GM19372 (cell line): ENCODE data around the gene AHI1.
A peak's percentile ranks its signal among the peaks of the same experiment; 100 is the strongest.
"Not testable (repeated sequence)": the region's sequence is repeated elsewhere in the genome, so short reads cannot be mapped to it uniquely, and the experiment has no call there.

Experiments
- ATAC-seq: cut with Tn5 transposase; IDR thresholded peaks from one replicate; pipeline ENCODE4 v1.9.1; 2021; ENCODE audit warnings: mild to moderate bottlenecking, low read depth, moderate library complexity; ENCODE audit not compliant: unreplicated experiment

Gene AHI1

GRCh38 chr6:135402311-135402710 lies 95.2 kb downstream of the AHI1 start:
- no peak for ATAC-seq

DNA sequence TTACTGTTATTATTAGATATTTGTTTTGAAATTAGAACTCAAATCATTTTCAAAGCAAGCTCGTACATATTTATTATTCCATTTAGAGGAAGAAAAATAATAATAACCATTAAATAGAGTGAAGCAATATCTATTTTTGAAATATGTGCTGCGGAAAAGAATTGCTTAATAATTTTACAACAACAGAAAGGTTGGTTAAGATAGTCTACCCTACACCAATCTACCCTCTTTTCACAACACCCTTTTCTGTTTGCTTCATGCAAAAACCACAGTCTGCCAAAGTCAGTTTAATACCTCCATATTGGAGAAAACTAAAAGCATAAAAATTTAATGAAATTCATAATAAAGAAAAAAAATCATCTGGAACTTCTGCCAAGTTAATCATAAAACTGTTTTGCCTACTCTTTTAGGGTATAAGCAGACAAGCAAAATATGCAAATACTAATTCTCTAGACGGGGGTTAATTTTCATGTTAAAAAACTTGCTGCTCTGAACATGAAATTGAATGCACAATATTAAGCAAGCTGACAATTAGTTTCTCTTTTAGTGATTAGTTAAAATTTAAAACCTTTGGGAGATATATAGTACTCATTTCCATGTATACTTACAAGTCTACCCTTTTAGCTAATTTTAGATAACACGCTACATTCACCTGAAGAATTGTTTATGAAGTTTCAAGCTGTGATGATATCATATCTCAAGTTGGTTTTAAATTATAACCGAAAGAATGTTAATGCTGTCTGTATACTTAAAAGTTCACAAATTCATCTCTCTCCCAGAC lies 100.2 kb downstream of the AHI1 start:
- no peak for ATAC-seq

DNA sequence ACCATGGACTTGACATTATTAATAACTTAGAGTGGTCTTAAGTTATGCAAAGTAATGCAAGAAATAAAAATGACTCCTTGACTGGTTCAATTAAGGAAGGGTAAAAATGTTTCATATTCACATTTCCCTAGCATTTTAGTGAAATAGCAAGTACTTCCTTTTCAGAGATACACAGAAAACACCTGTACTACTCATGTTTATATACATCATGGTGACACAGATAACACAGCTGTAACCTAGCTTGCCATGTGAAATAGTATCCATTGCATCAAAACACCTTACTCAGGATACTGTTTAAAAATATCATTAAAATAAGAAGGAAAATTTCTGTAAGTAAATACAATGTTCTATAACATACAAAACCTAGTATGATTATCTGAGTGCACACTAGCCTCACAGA lies 102.4 kb downstream of the AHI1 start:
- ATAC-seq = no peak

- ATAC-seq = no peak
Observed at GRCh38 chr6:135393289-135393688, 104.3 kb downstream of the AHI1 start.

- ATAC-seq = no peak
Observed at GRCh38 chr6:135390458-135390857, 107.1 kb downstream of the AHI1 start.

- ATAC-seq = no peak
Observed at GRCh38 chr6:135385299-135385698, 112.2 kb downstream of the AHI1 start.

DNA sequence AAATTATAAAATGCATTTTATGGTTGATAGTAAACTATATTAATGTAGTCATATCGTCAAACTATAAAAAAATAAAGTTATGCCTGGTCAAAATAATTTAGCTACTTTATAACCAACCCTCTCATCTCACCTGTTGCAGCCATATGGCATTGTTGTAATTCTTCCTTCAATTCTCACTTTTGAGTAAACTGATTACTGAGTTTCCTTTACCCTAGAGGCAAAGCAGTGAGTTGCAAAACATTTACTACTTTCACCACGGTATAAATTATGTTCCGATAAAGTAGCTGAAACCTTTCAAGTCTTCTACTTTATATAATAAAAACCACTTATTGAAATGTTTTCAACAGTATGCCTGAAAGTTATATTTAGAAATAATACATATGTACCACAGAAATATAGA lies 113.8 kb downstream of the AHI1 start:
- no peak for ATAC-seq

DNA sequence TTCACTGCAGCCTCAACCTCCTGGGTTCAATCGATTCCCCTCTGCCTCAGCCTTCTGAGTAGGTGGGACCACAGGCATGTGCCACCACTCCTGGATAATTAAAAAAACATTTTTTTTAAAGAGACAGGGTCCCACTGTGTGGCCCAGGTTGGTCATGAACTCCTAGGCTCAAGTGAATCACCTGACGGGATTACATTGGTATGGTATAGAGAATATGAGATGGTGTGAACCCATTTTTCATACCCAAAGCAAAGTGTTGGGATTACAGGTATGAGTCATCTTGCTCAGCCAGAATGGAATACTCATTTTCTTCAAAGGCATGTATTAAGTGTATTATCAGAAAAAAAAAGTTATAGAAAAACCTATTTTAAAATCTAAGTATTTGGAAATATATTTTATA lies 114.2 kb downstream of the AHI1 start:
- no peak for ATAC-seq

DNA sequence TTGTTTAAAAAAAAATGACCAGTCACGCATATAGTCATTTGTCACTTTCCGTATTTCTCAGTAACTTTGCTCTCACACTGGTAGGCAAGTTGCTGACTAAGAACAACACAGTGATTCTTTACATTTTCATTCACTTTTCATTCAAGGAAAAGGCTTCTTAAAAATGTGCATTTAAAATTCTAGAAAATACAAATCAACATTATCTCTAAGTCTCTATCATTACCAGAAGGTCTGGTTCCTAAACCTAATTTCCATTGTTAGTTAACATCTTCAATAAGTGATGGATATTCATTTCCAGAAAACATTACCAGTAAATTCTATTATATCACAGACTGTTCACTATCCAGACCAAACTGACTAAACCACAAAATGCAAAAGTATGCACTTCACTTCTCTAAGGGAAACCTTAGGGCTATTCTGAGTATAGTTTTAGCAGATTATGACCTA lies 115.3 kb downstream of the AHI1 start:
- peak; percentile 57 for ATAC-seq

- no peak for ATAC-seq
Observed at GRCh38 chr6:135380793-135381192, 116.7 kb downstream of the AHI1 start.

GRCh38 chr6:135379647-135380046 lies 117.9 kb downstream of the AHI1 start:
- ATAC-seq = no peak

DNA sequence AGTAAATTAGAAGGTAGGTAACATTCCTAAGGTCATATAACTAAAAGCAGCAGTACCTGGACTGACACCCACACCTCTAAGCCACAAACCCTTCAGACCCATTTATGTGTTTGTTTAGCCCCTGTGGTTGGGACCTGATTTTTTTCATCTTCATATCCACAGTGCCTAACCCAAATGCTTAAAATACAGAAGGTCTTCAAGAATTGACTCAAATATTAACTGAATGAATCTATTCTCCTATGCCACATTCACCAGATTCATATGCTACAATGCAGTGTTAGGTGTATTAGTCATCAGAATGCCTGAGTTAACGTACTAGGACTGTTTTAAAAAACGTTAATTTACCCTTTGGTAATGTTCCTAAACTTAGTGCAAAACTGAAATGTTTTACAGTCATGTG lies 124.8 kb downstream of the AHI1 start:
- ATAC-seq = no peak

- not testable (repeated sequence) for ATAC-seq
Observed at GRCh38 chr6:135363622-135364021, 133.9 kb downstream of the AHI1 start.

DNA sequence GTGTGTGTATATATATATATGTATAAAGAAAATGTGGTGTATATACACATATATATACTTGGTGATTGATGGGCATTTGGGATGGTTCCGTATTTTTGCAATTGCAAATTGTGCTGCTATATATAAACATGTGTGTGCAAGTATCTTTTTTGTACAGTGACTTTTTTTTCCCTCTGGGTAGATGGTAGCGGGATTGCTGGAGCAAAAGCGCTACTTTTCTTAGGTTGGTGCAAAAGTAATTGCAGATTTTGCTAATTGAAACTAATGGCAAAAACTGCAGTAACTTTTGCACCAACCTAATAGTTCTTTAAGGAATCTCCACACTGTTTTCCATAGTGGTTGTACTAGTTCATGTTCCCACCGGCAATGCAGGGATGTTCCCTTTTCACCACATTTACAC lies 135.4 kb downstream of the AHI1 start:
- ATAC-seq = no peak

- ATAC-seq = no peak
Observed at GRCh38 chr6:135360222-135360621, 137.3 kb downstream of the AHI1 start.

- ATAC-seq = no peak
Observed at GRCh38 chr6:135358985-135359384, 138.6 kb downstream of the AHI1 start.

- ATAC-seq = no peak
Observed at GRCh38 chr6:135358251-135358821, 139.2 kb downstream of the AHI1 start.

DNA sequence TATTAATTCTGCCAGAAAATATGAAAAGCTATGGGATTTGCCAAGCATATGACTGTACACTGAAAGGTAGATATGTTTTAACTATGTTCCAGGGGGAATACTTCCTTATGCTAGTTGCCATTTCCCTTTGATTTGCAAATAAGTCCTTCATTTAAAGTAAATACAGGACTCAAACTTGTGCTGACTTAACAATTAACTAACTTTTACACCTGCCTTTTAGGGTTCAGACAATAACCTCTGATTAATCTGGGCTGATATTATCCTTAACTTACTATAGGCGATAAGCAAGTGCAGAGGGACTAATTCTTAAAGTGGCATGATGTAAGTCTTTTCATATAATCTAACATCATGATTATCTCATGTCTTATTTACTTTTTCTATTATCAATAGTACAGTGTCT lies 143.1 kb downstream of the AHI1 start:
- ATAC-seq = no peak

- no peak for ATAC-seq
Observed at GRCh38 chr6:135353113-135353512, 144.4 kb downstream of the AHI1 start.

GRCh38 chr6:135351635-135352034 lies 145.9 kb downstream of the AHI1 start:
- no peak for ATAC-seq

GRCh38 chr6:135347887-135348286 lies 149.7 kb downstream of the AHI1 start:
- no peak for ATAC-seq

DNA sequence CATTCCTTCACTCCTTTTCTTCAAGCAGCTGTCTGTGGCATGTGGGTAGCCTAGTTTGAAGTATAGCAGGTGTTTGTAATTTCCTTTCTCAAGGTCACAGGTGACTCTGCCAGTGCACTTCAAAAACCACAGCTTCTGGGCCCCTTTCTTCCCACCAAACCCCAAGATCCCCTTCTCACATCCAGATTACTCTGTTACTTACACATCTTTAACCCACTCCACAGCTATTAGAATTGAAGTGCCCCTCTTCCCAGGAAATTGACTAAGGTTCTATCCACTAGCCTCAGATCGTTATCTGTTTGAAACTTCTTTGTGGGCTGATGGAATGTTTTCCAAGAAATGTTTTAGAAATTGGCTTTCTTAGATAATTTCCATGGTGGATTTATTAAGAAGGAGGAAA lies 150.8 kb downstream of the AHI1 start:
- no peak for ATAC-seq
